Measurements from ENCODE around the gene IST1. TPM values are rescaled to one million over a fixed set of nuclear protein-coding genes. Genes with fewer than 3 reads are reported as not detected.

Gene IST1
- total and polyA plus RNA-seq, 4 donors, result 33.8 to 95.3 (median 53.5) TPM

GRCh38 chr16:71924710-71925109 lies 29.4 kb downstream of the IST1 start:
- Histone ChIP-seq H3K9me3 (ENCODE audit: control insufficient read depth in 4 of 4, low read length in 3 of 4) (no peaks in the 10 kb centered on the region), H3K27me3 (ENCODE audit: control insufficient read depth in 4 of 4, insufficient read depth in 4 of 4, low read length in 3 of 4) (no peaks in the 10 kb centered on the region), H3K4me3 (ENCODE audit: low read depth in 1 of 3, low read length in 3 of 3) (no peak overlapping the region), H3K27ac (ENCODE audit: low read depth in 1 of 2, low read length in 2 of 2) (no peak overlapping the region), H3K36me3 (ENCODE audit: control insufficient read depth in 4 of 4, insufficient read depth in 3 of 4, low read depth in 1 of 4, low read length in 3 of 4) (peaks cover 17 to 88% (median 76%) of the 10 kb centered on the region in 4 donors), H3K9ac (ENCODE audit: low read depth in 1 of 2, low read length in 2 of 2) (no peak overlapping the region), H3K4me1 (ENCODE audit: control insufficient read depth in 4 of 4, insufficient read depth in 4 of 4, low read length in 3 of 4) (no peaks in the 10 kb centered on the region)
- no peak for TF ChIP-seq RXRA (IDR thresholded peaks at IDR 0.05)
- TF ChIP-seq, protein P1, sequence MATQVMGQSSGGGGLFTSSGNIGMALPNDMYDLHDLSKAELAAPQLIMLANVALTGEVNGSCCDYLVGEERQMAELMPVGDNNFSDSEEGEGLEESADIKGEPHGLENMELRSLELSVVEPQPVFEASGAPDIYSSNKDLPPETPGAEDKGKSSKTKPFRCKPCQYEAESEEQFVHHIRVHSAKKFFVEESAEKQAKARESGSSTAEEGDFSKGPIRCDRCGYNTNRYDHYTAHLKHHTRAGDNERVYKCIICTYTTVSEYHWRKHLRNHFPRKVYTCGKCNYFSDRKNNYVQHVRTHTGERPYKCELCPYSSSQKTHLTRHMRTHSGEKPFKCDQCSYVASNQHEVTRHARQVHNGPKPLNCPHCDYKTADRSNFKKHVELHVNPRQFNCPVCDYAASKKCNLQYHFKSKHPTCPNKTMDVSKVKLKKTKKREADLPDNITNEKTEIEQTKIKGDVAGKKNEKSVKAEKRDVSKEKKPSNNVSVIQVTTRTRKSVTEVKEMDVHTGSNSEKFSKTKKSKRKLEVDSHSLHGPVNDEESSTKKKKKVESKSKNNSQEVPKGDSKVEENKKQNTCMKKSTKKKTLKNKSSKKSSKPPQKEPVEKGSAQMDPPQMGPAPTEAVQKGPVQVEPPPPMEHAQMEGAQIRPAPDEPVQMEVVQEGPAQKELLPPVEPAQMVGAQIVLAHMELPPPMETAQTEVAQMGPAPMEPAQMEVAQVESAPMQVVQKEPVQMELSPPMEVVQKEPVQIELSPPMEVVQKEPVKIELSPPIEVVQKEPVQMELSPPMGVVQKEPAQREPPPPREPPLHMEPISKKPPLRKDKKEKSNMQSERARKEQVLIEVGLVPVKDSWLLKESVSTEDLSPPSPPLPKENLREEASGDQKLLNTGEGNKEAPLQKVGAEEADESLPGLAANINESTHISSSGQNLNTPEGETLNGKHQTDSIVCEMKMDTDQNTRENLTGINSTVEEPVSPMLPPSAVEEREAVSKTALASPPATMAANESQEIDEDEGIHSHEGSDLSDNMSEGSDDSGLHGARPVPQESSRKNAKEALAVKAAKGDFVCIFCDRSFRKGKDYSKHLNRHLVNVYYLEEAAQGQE (IDR thresholded peaks at IDR 0.05), result no peak
- no peak for TF ChIP-seq NR2F2 (IDR thresholded peaks at IDR 0.05)
- TF ChIP-seq EGR1 (IDR thresholded peaks at IDR 0.05; ENCODE audit: low read depth in 2 of 2), result no peak
- no peak for TF ChIP-seq HNF4G (IDR thresholded peaks at IDR 0.05)
- no peak for TF ChIP-seq MAX (IDR thresholded peaks at IDR 0.05)
- DNase-seq (ENCODE audit: low spot score), result no peak
- 100% methylated on average over 2 of the region's 2 CpGs for WGBS

DNA sequence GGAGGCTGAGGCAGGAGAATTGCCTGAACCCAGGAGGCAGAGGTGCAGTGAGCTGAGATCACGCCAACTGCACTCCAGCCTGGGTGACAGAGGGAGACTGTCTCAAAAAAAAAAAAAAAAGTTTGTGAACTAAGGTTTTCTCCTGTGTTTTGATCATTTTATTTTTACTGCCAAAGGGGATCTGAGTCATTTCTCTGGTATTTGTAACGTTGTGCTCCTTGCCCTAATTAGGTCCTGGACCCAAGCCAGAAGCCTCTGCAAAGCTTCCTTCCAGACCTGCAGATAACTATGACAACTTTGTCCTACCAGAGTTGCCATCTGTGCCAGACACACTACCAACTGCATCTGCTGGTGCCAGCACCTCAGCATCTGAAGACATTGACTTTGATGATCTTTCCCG lies 32.1 kb downstream of the IST1 start:
- 61% methylated on average over 3 of the region's 3 CpGs for WGBS
- DNase-seq (ENCODE audit: low spot score), result no peak
- Histone ChIP-seq H3K9me3 (ENCODE audit: control insufficient read depth in 4 of 4, low read length in 3 of 4) (no peaks in the 10 kb centered on the region), H3K9ac (ENCODE audit: low read depth in 1 of 2, low read length in 2 of 2) (no peak overlapping the region), H3K27me3 (ENCODE audit: control insufficient read depth in 4 of 4, insufficient read depth in 4 of 4, low read length in 3 of 4) (no peaks in the 10 kb centered on the region), H3K36me3 (ENCODE audit: control insufficient read depth in 4 of 4, insufficient read depth in 3 of 4, low read depth in 1 of 4, low read length in 3 of 4) (peaks cover 12 to 76% (median 61%) of the 10 kb centered on the region in 4 donors), H3K4me1 (ENCODE audit: control insufficient read depth in 4 of 4, insufficient read depth in 4 of 4, low read length in 3 of 4) (no peaks in the 10 kb centered on the region), H3K4me3 (ENCODE audit: low read depth in 1 of 3, low read length in 3 of 3) (no peak overlapping the region), H3K27ac (ENCODE audit: low read depth in 1 of 2, low read length in 2 of 2) (no peak overlapping the region)
- TF ChIP-seq, protein P1 (IDR thresholded peaks at IDR 0.05), result no peak
- no peak for TF ChIP-seq EGR1 (IDR thresholded peaks at IDR 0.05; ENCODE audit: low read depth in 2 of 2)
- TF ChIP-seq SP1 (IDR thresholded peaks at IDR 0.05), result peak; percentile 9
- TF ChIP-seq RXRA (IDR thresholded peaks at IDR 0.05), result no peak

GRCh38 chr16:71927787-71928186 lies 32.5 kb downstream of the IST1 start:
- H3K4me1 ChIP-seq (ENCODE audit: control insufficient read depth in 4 of 4, insufficient read depth in 4 of 4, low read length in 3 of 4), result no peaks in the 10 kb centered on the region
- 73% methylated on average over 5 of the region's 5 CpGs for WGBS
- H3K27ac ChIP-seq (ENCODE audit: low read depth in 1 of 2, low read length in 2 of 2), result no peak overlapping the region
- no peak overlapping the region for H3K9ac ChIP-seq (ENCODE audit: low read depth in 1 of 2, low read length in 2 of 2)
- H3K9me3 ChIP-seq (ENCODE audit: control insufficient read depth in 4 of 4, low read length in 3 of 4), result no peaks in the 10 kb centered on the region
- H3K36me3 ChIP-seq (ENCODE audit: control insufficient read depth in 4 of 4, insufficient read depth in 3 of 4, low read depth in 1 of 4, low read length in 3 of 4), result peaks cover 10 to 73% (median 57%) of the 10 kb centered on the region in 4 donors
- H3K4me3 ChIP-seq (ENCODE audit: low read depth in 1 of 3, low read length in 3 of 3), result no peak overlapping the region
- H3K27me3 ChIP-seq (ENCODE audit: control insufficient read depth in 4 of 4, insufficient read depth in 4 of 4, low read length in 3 of 4), result no peaks in the 10 kb centered on the region
- DNase-seq (ENCODE audit: low spot score), result no peak
- TF ChIP-seq YY1 (IDR thresholded peaks at IDR 0.05), result no peak
- TF ChIP-seq JUND (IDR thresholded peaks at IDR 0.05), result no peak
- no peak for TF ChIP-seq TAF1 (conservative IDR thresholded peaks at IDR 0.05)
- TF ChIP-seq CTCF (IDR thresholded peaks at IDR 0.05; ENCODE audit: low read depth, low read length, missing input control), result no peak
- TF ChIP-seq FOXA1 (IDR thresholded peaks at IDR 0.05), result no peak
- no peak for TF ChIP-seq EGR1 (IDR thresholded peaks at IDR 0.05; ENCODE audit: low read depth in 2 of 2)
- no peak for TF ChIP-seq GABPA (IDR thresholded peaks at IDR 0.05 in 1 of 2, conservative IDR thresholded peaks at IDR 0.05 in 1 of 2)
- TF ChIP-seq FOXA2 (IDR thresholded peaks at IDR 0.05), result no peak
- TF ChIP-seq, protein P1 (IDR thresholded peaks at IDR 0.05), result no peak
- TF ChIP-seq HNF4G (IDR thresholded peaks at IDR 0.05), result no peak
- no peak for TF ChIP-seq SP1 (IDR thresholded peaks at IDR 0.05)
- no peak for TF ChIP-seq NR2F2 (IDR thresholded peaks at IDR 0.05)
